HUES64 (cell line): ENCODE measurements around the gene DNAJA1.

Source experiments
- H3K27ac ChIP-seq: 2 replicates; pipeline ENCODE4 v1.7.0; 2013; ENCODE audit warnings: low read depth, low read length, inconsistent platforms
- H3K27me3 ChIP-seq: 2 replicates; pipeline ENCODE4 v1.6.1; 2013; ENCODE audit warnings: mild to moderate bottlenecking, low read length; ENCODE audit not compliant: insufficient read depth
- H3K36me3 ChIP-seq: 2 replicates; pipeline ENCODE4 v1.6.1; 2013; ENCODE audit warnings: mild to moderate bottlenecking, low read length; ENCODE audit not compliant: insufficient read depth
- H3K4me1 ChIP-seq: 2 replicates; pipeline ENCODE4 v1.6.1; 2013; ENCODE audit warnings: mild to moderate bottlenecking, low read length, moderate library complexity; ENCODE audit not compliant: insufficient read depth
- H3K4me3 ChIP-seq: 2 replicates; pipeline ENCODE4 v1.5.1; 2013; ENCODE audit warnings: mild to moderate bottlenecking, low read length, moderate library complexity
- H3K9ac ChIP-seq: 2 replicates; pipeline ENCODE4 v1.6.1; 2013; ENCODE audit warnings: mild to moderate bottlenecking, low read depth, low read length
- H3K9me3 ChIP-seq: 2 replicates; pipeline ENCODE4 v1.6.1; 2013; ENCODE audit warnings: low read depth, low read length; ENCODE audit not compliant: insufficient read depth
- WGBS: fragments of 150-250, 120-280 bp; methylation state at CpG from one replicate; pipeline ENCODE4 v1.1.7; 2013; ENCODE audit warnings: missing lambda C conversion rate; 5-methylcytosine and 5-hydroxymethylcytosine counted together

DNAJA1 gene

DNA sequence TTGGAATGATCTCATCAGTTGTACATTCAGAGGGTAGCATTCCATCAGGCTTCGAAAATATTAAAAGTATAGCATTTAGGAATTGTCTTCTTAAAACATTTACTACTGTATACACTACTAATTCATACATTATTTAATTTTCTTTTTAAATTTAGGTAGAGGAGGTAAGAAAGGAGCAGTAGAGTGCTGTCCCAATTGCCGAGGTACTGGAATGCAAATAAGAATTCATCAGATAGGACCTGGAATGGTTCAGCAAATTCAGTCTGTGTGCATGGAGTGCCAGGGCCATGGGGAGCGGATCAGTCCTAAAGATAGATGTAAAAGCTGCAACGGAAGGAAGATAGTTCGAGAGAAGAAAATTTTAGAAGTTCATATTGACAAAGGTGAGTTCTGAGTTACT, 5.2 kb downstream of the DNAJA1 start:
- no peaks in the 10 kb centered on the region for H3K9me3 ChIP-seq
- H3K27ac ChIP-seq, result no peak overlapping the region
- H3K9ac ChIP-seq, result no peak overlapping the region
- H3K36me3 ChIP-seq, result peaks cover 92% of the 10 kb centered on the region
- no peak overlapping the region for H3K4me3 ChIP-seq
- peaks cover 6% of the 10 kb centered on the region; the same call in 1 of the 2 replicates for H3K4me1 ChIP-seq
- no peaks in the 10 kb centered on the region for H3K27me3 ChIP-seq
- WGBS, result 94% methylated on average over 4 of the region's 5 CpGs

DNA sequence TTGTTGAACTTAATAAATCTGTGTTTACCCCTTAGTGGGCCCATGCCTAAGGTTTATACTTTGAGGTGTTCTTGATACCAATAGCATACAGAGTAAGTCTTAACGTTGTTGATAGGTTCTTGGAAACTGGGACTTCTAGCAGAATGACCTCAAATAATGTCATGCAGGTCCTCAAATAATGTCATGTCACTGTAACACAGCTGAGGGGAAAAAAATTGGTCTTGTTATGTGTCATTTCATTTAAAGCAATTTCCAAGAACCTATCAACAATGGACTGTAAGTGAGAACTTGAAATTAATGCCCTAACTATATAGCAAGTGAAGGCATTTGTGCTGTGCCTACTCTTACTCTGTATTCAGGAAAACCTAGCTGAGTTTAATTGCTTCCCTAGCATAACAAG, 7.2 kb downstream of the DNAJA1 start:
- H3K27ac ChIP-seq, result no peak overlapping the region
- H3K4me3 ChIP-seq, result no peak overlapping the region
- no peak overlapping the region for H3K9ac ChIP-seq
- H3K4me1 ChIP-seq, result no peaks in the 10 kb centered on the region
- no peaks in the 10 kb centered on the region for H3K9me3 ChIP-seq
- WGBS, result 93% methylated on average over 1 of the region's 1 CpG
- H3K36me3 ChIP-seq, result peaks cover 100% of the 10 kb centered on the region
- H3K27me3 ChIP-seq, result no peaks in the 10 kb centered on the region

DNA sequence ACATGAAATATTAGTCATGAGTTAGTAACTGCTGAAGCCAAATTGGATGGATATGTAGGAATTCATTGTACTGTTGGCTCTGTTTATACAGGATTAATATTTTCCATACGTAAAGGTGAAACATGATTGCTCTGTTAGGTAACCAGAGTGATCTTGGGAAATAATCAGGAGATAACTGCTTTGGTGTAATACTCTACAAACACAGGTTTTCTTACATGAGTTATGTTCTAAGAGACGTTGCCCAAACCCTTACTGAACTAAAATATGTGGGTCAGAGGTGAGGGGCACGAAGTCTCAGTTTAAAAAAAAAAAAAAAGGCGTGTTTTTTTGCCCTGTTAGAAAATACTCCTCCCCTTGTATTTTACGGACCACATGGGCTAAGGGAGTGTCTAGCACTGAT, 7.8 kb downstream of the DNAJA1 start:
- Histone ChIP-seq H3K36me3 (peaks cover 100% of the 10 kb centered on the region), H3K9me3 (no peaks in the 10 kb centered on the region), H3K27ac (no peak overlapping the region), H3K27me3 (no peaks in the 10 kb centered on the region), H3K9ac (no peak overlapping the region), H3K4me1 (no peaks in the 10 kb centered on the region), H3K4me3 (no peak overlapping the region)
- WGBS, result 97% methylated on average over 5 of the region's 5 CpGs

DNA sequence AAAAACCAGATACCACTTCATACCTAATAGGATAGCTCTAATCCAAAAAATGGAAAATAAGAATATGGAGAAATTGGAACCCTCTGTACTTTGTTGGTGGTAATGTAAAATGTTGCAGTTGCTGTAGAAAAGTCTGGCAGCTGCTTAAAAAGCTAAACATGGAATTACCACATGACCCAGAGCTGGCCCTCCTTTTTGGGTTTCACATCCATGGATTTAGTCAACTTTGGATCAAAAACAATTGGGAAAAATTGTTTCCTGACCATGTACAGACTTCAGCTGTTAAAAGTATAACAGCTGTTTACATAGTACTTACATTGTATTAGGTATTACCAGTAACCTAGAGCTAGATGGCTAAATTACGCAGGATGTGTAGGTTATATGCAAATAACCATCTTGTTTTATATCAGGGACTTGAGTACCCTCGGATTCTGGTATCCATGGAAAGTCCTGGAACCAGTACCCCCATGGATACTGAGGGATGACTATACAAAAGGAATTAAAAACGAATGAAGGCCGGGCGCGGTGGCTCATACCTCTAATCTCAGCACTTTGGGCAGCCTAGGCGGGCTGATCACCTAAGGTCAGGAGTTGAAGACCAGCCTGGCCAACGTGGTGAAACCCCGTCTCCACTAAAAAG, 15.8 kb downstream of the DNAJA1 start:
- H3K9me3 ChIP-seq, result no peaks in the 10 kb centered on the region
- H3K27ac ChIP-seq, result no peak overlapping the region
- H3K36me3 ChIP-seq, result peaks cover 53% of the 10 kb centered on the region
- H3K4me3 ChIP-seq, result no peak overlapping the region
- H3K4me1 ChIP-seq, result peaks cover 13% of the 10 kb centered on the region
- H3K9ac ChIP-seq, result no peak overlapping the region
- no peaks in the 10 kb centered on the region for H3K27me3 ChIP-seq
- 91% methylated on average over 9 of the region's 9 CpGs for WGBS

DNA sequence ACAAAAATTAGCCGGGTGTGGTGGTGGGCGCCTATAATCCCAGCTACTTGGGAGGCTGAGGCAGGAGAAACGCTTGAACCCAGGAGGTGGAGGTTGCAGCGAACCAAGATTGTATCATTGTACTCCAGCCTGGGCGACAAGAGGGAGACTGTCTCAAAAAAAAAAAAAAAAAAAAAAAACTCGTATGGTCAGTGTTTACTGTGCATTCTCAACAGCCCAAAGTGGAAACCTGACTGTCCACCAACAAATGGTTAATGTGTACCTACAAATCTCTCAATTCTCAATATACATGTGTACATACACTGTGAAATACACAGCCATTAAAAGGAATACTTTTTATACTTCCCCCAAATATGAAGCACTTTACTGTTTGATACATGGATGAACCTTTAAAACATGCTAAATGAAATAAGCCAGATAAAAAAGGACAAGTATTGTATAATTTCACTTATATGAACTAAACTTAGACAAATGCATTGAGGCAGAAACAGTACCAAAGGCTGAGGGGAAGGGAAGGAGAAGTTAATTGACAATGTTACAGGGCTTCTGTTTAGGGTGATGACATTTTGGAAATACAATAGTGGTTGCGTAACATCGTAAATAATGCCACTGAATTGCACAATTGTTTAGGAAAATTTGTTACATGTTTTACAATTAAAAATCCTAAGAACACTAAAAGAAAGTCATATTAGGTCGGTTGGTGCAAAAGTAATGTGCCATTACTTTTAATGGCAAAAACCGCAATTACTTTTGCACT, 16.5 kb downstream of the DNAJA1 start:
- H3K27me3 ChIP-seq, result no peaks in the 10 kb centered on the region
- H3K9me3 ChIP-seq, result no peaks in the 10 kb centered on the region
- peaks cover 52% of the 10 kb centered on the region for H3K36me3 ChIP-seq
- H3K4me1 ChIP-seq, result peaks cover 13% of the 10 kb centered on the region
- no peak overlapping the region for H3K27ac ChIP-seq
- no peak overlapping the region for H3K4me3 ChIP-seq
- H3K9ac ChIP-seq, result no peak overlapping the region
- 95% methylated on average over 8 of the region's 10 CpGs for WGBS

DNA sequence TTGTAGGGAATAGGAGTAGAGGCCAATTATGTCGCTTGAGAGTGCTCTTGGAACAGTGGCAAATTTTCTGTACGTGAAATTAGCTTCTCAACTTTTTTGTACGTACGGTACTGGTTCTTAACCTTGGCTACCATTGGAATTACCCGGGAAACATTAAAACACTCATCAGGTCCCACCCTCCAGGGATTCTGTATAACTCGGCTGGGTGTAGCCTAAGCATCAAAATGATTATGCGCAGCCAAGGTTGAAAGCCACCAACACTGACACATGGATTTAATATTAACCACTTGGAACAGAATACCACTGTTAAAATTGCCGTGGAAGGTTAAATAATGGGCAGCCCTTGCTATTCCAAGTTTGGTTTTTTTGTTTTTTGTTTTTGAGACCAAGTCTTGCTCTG, 17.4 kb downstream of the DNAJA1 start:
- no peak overlapping the region for H3K9ac ChIP-seq
- H3K27me3 ChIP-seq, result no peaks in the 10 kb centered on the region
- no peak overlapping the region for H3K27ac ChIP-seq
- WGBS, result 94% methylated on average over 8 of the region's 8 CpGs
- H3K36me3 ChIP-seq, result peaks cover 52% of the 10 kb centered on the region
- peaks cover 13% of the 10 kb centered on the region for H3K4me1 ChIP-seq
- no peaks in the 10 kb centered on the region for H3K9me3 ChIP-seq
- H3K4me3 ChIP-seq, result no peak overlapping the region

DNA sequence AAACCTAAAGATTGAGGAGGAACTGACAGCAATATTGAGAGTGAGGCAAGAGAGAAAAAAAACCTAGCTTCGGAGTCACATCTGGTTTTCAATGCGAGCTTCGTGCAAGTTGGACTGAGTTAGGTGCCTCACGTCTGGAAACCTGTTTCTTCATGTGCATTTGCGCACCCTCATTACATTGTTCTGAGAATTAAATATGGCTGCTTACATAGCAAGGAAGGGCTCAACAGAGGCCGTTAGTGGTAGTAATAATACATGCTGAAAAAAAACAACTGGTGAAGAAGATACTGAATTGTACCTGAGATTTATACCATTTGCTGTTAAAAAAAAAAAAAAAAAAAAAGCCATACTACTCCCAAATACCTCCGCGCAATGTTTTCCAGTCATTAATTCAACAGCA, 18.6 kb downstream of the DNAJA1 start:
- WGBS, result 69% methylated on average over 6 of the region's 8 CpGs
- Histone ChIP-seq H3K9me3 (no peaks in the 10 kb centered on the region), H3K36me3 (peaks cover 52% of the 10 kb centered on the region), H3K4me1 (peaks cover 13% of the 10 kb centered on the region), H3K4me3 (peak overlapping the region; percentile 81), H3K27ac (peak overlapping the region; percentile 77; the same call in 1 of the 2 replicates), H3K9ac (peak overlapping the region; percentile 62), H3K27me3 (no peaks in the 10 kb centered on the region)

DNA sequence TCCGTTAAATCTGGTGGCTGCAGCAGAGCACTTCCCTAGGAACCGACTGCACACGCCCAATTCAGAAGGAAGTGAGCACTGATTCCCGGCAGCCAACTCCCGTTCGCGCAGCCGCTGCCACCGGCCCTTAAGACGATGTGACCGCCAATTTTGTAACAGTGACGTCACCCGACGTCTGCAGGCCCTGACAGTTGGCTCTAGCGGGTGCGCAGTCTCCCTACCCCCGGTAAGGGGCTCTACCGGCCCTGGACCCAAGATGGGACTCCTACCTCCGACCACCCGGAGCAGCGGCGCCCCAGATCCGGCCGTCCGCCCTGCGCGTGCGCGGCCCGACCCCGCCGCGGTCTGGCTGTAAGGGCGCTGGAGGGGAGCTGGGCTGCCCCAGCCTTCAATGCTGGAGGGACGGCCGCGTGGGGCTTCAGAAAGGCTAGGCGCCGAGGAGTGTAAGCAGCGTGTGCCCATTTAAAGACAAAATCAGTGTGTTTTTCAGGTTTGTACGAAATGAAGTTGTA, 19.1 kb downstream of the DNAJA1 start:
- Histone ChIP-seq H3K9me3 (no peaks in the 10 kb centered on the region), H3K9ac (peak overlapping the region; percentile 62), H3K4me1 (peaks cover 13% of the 10 kb centered on the region), H3K4me3 (peak overlapping the region; percentile 81), H3K27ac (peak overlapping the region; percentile 77), H3K27me3 (no peaks in the 10 kb centered on the region), H3K36me3 (peaks cover 52% of the 10 kb centered on the region)
- WGBS, result 1% methylated on average over 41 of the region's 41 CpGs

DNA sequence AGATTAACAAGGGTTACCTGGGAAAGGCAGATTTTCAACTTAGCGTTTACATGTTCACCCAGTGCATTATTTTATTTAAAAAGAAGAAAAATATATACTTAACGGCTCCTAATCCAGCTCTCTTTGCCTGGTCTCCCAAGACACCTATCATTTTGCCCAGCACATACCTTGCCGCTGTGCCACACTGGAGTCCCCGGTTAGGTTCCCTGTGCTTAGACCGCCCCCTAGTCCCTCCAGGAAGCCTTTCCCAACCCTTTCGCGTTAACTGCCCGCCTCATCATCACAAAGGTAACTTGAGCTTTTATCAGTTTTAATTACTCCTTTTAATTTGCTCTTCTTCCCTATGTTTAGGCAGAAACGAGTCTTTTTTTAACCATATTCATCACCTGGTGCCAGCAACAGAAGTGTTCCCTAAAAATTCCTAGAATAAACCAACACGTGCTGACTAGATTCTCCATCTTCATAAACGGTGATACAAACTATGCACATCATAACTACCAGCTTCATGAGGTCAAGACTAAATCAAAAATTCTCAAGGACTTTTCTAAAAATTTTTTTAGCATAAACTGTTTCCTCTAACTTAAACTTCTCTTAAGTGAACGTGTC, 19.7 kb downstream of the DNAJA1 start:
- H3K4me3 ChIP-seq, result peak overlapping the region; percentile 81
- peak overlapping the region; percentile 62 for H3K9ac ChIP-seq
- H3K36me3 ChIP-seq, result peaks cover 52% of the 10 kb centered on the region
- no peaks in the 10 kb centered on the region for H3K27me3 ChIP-seq
- H3K4me1 ChIP-seq, result peaks cover 13% of the 10 kb centered on the region
- 23% methylated on average over 11 of the region's 12 CpGs for WGBS
- peak overlapping the region; percentile 77; the same call in 1 of the 2 replicates for H3K27ac ChIP-seq
- no peaks in the 10 kb centered on the region for H3K9me3 ChIP-seq

DNA sequence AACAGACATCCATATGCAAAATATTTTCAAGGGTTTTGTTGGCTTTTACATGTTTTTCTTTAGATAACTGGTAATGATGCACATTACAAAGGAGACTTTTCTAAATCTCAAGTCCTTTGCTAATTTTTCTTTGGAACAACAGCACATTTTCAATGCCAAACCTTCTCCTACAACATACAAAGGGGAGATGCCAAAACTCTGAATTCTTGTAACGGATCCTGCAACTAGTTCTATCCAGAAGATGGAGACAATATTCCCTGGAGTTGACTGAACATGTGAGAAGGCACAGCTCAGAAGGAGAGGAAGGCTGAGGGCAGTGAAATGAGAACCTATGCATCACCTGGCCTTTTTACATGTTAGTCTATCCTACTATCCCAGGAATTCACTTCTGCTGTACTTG, 21.0 kb downstream of the DNAJA1 start:
- peaks cover 48% of the 10 kb centered on the region for H3K36me3 ChIP-seq
- no peak overlapping the region for H3K27ac ChIP-seq
- peaks cover 13% of the 10 kb centered on the region for H3K4me1 ChIP-seq
- no peak overlapping the region for H3K9ac ChIP-seq
- H3K27me3 ChIP-seq, result no peaks in the 10 kb centered on the region
- no peak overlapping the region for H3K4me3 ChIP-seq
- WGBS, result 94% methylated on average over 1 of the region's 1 CpG
- no peaks in the 10 kb centered on the region for H3K9me3 ChIP-seq

DNA sequence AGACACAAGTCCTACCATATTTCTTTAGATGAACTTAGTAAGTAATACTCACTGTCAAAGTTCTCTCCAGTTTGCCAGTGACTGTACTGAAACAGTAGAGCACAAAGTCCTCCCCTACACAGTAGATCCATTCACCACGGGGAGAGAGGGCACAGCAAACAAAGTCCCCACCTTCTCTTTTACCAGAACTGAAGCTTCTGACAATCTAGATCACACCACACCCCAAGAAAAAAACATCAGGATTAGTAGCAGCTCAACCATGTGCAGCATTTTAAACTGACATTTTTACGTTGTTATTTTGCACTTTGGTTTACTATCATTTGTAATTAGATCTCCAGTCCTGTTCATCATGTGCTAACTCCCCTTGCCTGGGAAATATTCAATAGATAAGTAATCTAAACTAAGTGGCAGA, 23.0 kb downstream of the DNAJA1 start:
- no peaks in the 10 kb centered on the region for H3K27me3 ChIP-seq
- no peak overlapping the region for H3K4me3 ChIP-seq
- H3K27ac ChIP-seq, result no peak overlapping the region
- no peaks in the 10 kb centered on the region for H3K9me3 ChIP-seq
- peaks cover 66% of the 10 kb centered on the region for H3K36me3 ChIP-seq
- 94% methylated on average over 2 of the region's 2 CpGs for WGBS
- H3K4me1 ChIP-seq, result peaks cover 13% of the 10 kb centered on the region
- H3K9ac ChIP-seq, result no peak overlapping the region
